K562 (cell line): Measurements from ENCODE around the gene KCTD16. TPM values are rescaled to one million over a fixed set of nuclear protein-coding genes. Genes with fewer than 3 reads are reported as not detected.

Source experiments
- ATAC-seq: fragments of 200-7000 bp; cut with Tn5 transposase; 3 replicates; pipeline ENCODE4 v1.9.1; 2020; ENCODE audit warnings: moderate library complexity
- BruUV-seq: library from RNA; stranded (reverse); fragments of 400-500 nt; replicated peaks from 2 replicates; lab custom pipeline; 2021; lab: Mats Ljungman, UMichigan
- CTCF ChIA-PET: fragments of 300-600 bp; formaldehyde crosslinking; extraction: SDS; loops from one replicate; lab custom pipeline; 2021; ENCODE audit warnings: low intra/inter-chr PET ratio; lab: Yijun Ruan, JAX
- POLR2A ChIA-PET: fragments of 300-600, 350-650 bp; sonication (Branson Sonifier 250); formaldehyde crosslinking; extraction: SDS; loops from one replicate; lab custom pipeline; 2021; ENCODE audit warnings: antibody characterized with exemption, inconsistent platforms; lab: Yijun Ruan, JAX
- DNase-seq, 4 experiments: peaks; one replicate each; pipeline versions ENCODE4 v3.0.0 to v3.0.0-alpha.2; 2011 to 2018; ENCODE audit warnings: low spot score in 3 of 4, mixed read lengths in 3 of 4; ENCODE audit errors: extremely low read depth in 1 of 4
- FAIRE-seq: peaks from 2 replicates; lab custom pipeline; 2011; peaks lifted over from hg19 to GRCh38; lab: Jason Lieb, UNC
- H2AFZ ChIP-seq: 2 replicates; pipeline ENCODE4 v1.6.0; 2011; ENCODE audit warnings: low read depth, low read length, control low read depth, inconsistent platforms
- H3K27ac ChIP-seq: fragments of 200-600 bp; 3 replicates; pipeline ENCODE4 v1.8.0; 2011; ENCODE audit warnings: low read depth, mild to moderate bottlenecking, control low read depth, inconsistent platforms, low read length, moderate library complexity, mixed read lengths; ENCODE audit errors: extremely low read depth
- H3K27me3 ChIP-seq, 2 experiments: fragments of 300-600 bp in 1 of 2; 2 replicates in 1 of 2; 3 replicates in 1 of 2; pipeline versions ENCODE4 v1.6.0 to v1.8.0; 2011; ENCODE audit warnings: inconsistent platforms in 2 of 2, low read length in 2 of 2, mild to moderate bottlenecking in 1 of 2, mixed read lengths in 1 of 2, moderate library complexity in 1 of 2; ENCODE audit not compliant: control insufficient read depth in 2 of 2, insufficient read depth in 2 of 2
- H3K36me3 ChIP-seq: fragments of 300-600 bp; 3 replicates; pipeline ENCODE4 v1.8.0; 2011; ENCODE audit warnings: mild to moderate bottlenecking, low read length, inconsistent platforms; ENCODE audit not compliant: control insufficient read depth, insufficient read depth
- H3K4me1 ChIP-seq, 2 experiments: fragments of 200-600 bp in 1 of 2; replicated peaks in 1 of 2; 2 replicates in 1 of 2; 3 replicates in 1 of 2; pipeline versions ENCODE4 v1.5.1 to v1.8.0; 2011; ENCODE audit warnings: inconsistent platforms in 2 of 2, low read length in 2 of 2, mild to moderate bottlenecking in 1 of 2, mixed read lengths in 1 of 2, moderate library complexity in 1 of 2; ENCODE audit not compliant: control insufficient read depth in 2 of 2, insufficient read depth in 2 of 2
- H3K4me2 ChIP-seq: 2 replicates; pipeline ENCODE4 v1.6.1; 2011; ENCODE audit warnings: low read length, control low read depth, inconsistent platforms, mixed read lengths; ENCODE audit not compliant: insufficient read depth
- H3K4me3 ChIP-seq: fragments of 200-600 bp; sonication (generic), shearing (Covaris generic); 2 replicates; pipeline ENCODE4 v1.5.1; 2016; ENCODE audit warnings: control low read depth, inconsistent platforms
- H3K79me2 ChIP-seq: fragments of 200-600 bp; 3 replicates; pipeline ENCODE4 v1.8.0; 2011; ENCODE audit warnings: low read length, inconsistent platforms; ENCODE audit not compliant: control insufficient read depth, insufficient read depth
- H3K9ac ChIP-seq, 2 experiments: 2 replicates each; pipeline versions ENCODE4 v1.6.0 to v1.6.1; 2011; ENCODE audit warnings: low read depth in 2 of 2, low read length in 2 of 2, control low read depth in 1 of 2, inconsistent platforms in 1 of 2, mild to moderate bottlenecking in 1 of 2, mixed read lengths in 1 of 2; ENCODE audit not compliant: insufficient read depth in 1 of 2
- H3K9me1 ChIP-seq: one replicate; pipeline ENCODE4 v1.6.0; 2011; ENCODE audit warnings: inconsistent platforms, mild to moderate bottlenecking, low read length, moderate library complexity; ENCODE audit not compliant: control insufficient read depth, insufficient read depth
- H3K9me3 ChIP-seq: replicated peaks from 2 replicates; pipeline ENCODE4 v1.5.1; 2011; ENCODE audit warnings: low read depth, low read length, inconsistent platforms; ENCODE audit not compliant: control insufficient read depth, insufficient read depth
- H4K20me1 ChIP-seq: replicated peaks from 2 replicates; pipeline ENCODE4 v1.6.1; 2011; ENCODE audit warnings: low read length, inconsistent platforms, mixed read lengths; ENCODE audit not compliant: control insufficient read depth, insufficient read depth
- HSF4 ChIP-seq: fragments of 250-450 bp; sonication (Bioruptor Pico); IDR thresholded peaks from 2 replicates; pipeline ENCODE4 v2.1.2; 2022; ENCODE audit warnings: mild to moderate bottlenecking, moderate library complexity, borderline replicate concordance
- TEAD1 ChIP-seq, 2 experiments: fragments of 450-650 bp in 1 of 2; sonication (generic) in 1 of 2; formaldehyde crosslinking; IDR thresholded peaks; 2 replicates each; pipeline versions ENCODE4 v1.4.0 to v1.8.0; 2020 to 2022; ENCODE audit warnings: mild to moderate bottlenecking in 2 of 2, missing genetic modification reagents in 1 of 2
- WGBS: fragments of 100-300 bp; shearing (Covaris generic); methylation state at CpG from one replicate; pipeline ENCODE4 v1.1.6; 2016; ENCODE audit warnings: low coverage, mixed read lengths; ENCODE audit not compliant: insufficient coverage; ENCODE audit errors: missing lambda C conversion rate; 5-methylcytosine and 5-hydroxymethylcytosine counted together
- in situ Hi-C: fragments of 300-500 bp; cut with MboI; formaldehyde crosslinking; loops from 4 replicates; pipeline ENCODE4 v1.15.0; 2018; ENCODE audit warnings: inconsistent platforms, mixed read lengths
- intact Hi-C: fragments of 100-400 bp; cut with micrococcal nuclease; formaldehyde crosslinking; loops from 2 replicates; pipeline ENCODE4 v1.14.2; 2022
- polyA plus RNA-seq, 8 experiments: library from polyadenylated mRNA; depleted of rRNA in 4 of 8; stranded (reverse) in 5 of 8; unstranded in 3 of 8; fragments of >200 nt; fragmentation: Nextera tagmentation in 2 of 8; fragmentation: Illumina TruSeq in 1 of 8; extraction: Ambion mirVana in 2 of 8; extraction: Trizol in 1 of 8; gene quantifications; 2 replicates each; pipeline versions ENCODE4 v1.2.1 to v1.2.3, GENCODE V29; 2011 to 2014; ENCODE audit warnings: inconsistent platforms in 1 of 8, missing spikeins in 1 of 8
- total RNA-seq, 7 experiments: library from RNA; depleted of rRNA in 6 of 7; stranded (reverse); fragments of >200 nt in 6 of 7; fragmentation: Illumina TruSeq in 2 of 7; extraction: Trizol in 2 of 7; gene quantifications; 2 replicates each; pipeline versions ENCODE4 v1.2.1 to v1.2.3, GENCODE V29; 2011 to 2021; ENCODE audit warnings: low replicate concordance in 1 of 7
- TF ChIP-seq, protein P1 (sequence below): fragments of 450-650 bp; formaldehyde crosslinking; IDR thresholded peaks from 2 replicates; pipeline ENCODE4 v1.4.0; 2022; ENCODE audit warnings: missing genetic modification characterization

Gene KCTD16
- total and polyA plus RNA-seq, 9 of the 15 experiments (the other 6 are each of a cell fraction or from before 2014, with no cell fraction given): 0.04 TPM; not detected in 8

DNA sequence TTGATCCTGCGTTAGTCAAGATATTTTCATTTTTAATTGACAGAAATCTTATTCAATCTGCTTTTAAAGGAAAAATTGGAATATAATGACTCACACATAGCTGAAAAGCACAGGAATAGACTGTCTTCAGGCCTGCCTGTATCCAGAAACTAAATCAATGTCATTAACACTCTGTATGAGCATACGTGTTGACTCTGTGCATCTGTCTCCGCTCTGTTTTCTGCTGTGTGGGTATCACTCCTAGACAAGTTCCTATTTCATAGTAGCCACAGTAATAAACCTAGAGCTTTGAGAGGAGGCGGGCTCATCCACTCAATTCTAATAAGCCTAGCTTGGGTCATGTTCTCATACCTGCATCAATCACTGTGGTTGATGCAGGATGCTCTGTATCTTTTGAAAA lies 267.6 kb downstream of the KCTD16 start (continued):
- TF ChIP-seq TEAD1 (CRISPR knock-in tag; IDR thresholded peaks at IDR 0.05): no peak

DNA sequence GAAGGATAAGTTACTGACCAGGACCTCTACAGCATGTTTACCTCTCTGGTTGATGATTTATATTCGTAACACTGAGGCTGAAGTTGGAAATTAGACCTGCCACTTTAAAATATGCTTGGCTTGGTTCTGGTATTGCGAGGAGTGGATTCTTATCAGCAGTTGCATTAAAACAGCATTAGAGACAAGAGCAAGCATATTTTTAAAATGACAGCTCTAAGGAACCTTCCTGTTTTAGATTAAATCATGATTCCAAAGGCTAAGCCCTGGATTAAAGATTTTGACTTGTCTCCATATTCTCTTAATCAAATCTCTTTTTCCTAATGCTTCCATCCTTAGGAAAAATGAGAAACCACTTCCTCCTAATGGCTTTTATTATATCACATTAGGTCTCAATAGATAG lies 277.8 kb downstream of the KCTD16 start:
- no TSS peak for BruUV-seq

More for the DNA sequence above, 277.8 kb downstream of the KCTD16 start:
- 0% methylated on average over 2 of the region's 2 CpGs for WGBS
- Histone ChIP-seq H3K36me3 (no peaks in the 10 kb centered on the region), H3K9me1 (no peaks in the 10 kb centered on the region), H3K27ac (no peak overlapping the region), H3K79me2 (no peaks in the 10 kb centered on the region), H3K9me3 (no peaks in the 10 kb centered on the region), H3K27me3 (no peaks in the 10 kb centered on the region), H2AFZ (no peak overlapping the region), H3K9ac (no peak overlapping the region), H3K4me1 (no peaks in the 10 kb centered on the region), H3K4me2 (no peak overlapping the region), H4K20me1 (no peaks in the 10 kb centered on the region), H3K4me3 (no peak overlapping the region)
- ATAC-seq (no peak), DNase-seq (no peak), FAIRE-seq (no peak)
- no peak for TF ChIP-seq HSF4 (CRISPR knock-in tag)
- TF ChIP-seq, protein P1, sequence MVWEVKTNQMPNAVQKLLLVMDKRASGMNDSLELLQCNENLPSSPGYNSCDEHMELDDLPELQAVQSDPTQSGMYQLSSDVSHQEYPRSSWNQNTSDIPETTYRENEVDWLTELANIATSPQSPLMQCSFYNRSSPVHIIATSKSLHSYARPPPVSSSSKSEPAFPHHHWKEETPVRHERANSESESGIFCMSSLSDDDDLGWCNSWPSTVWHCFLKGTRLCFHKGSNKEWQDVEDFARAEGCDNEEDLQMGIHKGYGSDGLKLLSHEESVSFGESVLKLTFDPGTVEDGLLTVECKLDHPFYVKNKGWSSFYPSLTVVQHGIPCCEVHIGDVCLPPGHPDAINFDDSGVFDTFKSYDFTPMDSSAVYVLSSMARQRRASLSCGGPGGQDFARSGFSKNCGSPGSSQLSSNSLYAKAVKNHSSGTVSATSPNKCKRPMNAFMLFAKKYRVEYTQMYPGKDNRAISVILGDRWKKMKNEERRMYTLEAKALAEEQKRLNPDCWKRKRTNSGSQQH (CRISPR knock-in tag): no peak
- POLR2A ChIA-PET: no interaction called here
- in situ Hi-C loops: no loop called here
- intact Hi-C loops: no loop called here
- CTCF ChIA-PET: no interaction called here
